Sigmoid colon (tissue), 4 donors: ENCODE measurements around the gene CARMIL3.

Experiments used
- CTCF ChIP-seq, 4 experiments: fragments of 450-650 bp in 3 of 4; fragments of 200-600 bp in 1 of 4; IDR thresholded peaks; one replicate each; pipeline ENCODE4 v1.5.1; 2016 to 2019; ENCODE audit warnings: antibody characterized with exemption in 4 of 4, mild to moderate bottlenecking in 3 of 4, moderate library complexity in 2 of 4
- EP300 ChIP-seq, 4 donors: sonication (generic); formaldehyde crosslinking; IDR thresholded peaks; one replicate each; pipeline ENCODE4 v1.6.1; 2017; ENCODE audit warnings: antibody characterized with exemption in 4 of 4
- POLR2A ChIP-seq, 2 donors: fragments of 450-650 bp; IDR thresholded peaks; one replicate each; pipeline ENCODE4 v1.6.1; 2016; ENCODE audit warnings: antibody characterized with exemption in 2 of 2, mild to moderate bottlenecking in 2 of 2, moderate library complexity in 2 of 2
- POLR2AphosphoS5 ChIP-seq, 4 donors: sonication (generic); formaldehyde crosslinking; IDR thresholded peaks; one replicate each; pipeline ENCODE4 v1.6.1; 2017; ENCODE audit warnings: antibody characterized with exemption in 4 of 4

GRCh38 chr14:24062216-24062980 lies 10.6 kb downstream of the CARMIL3 start:
- TF ChIP-seq CTCF (IDR thresholded peaks at IDR 0.05) (no peak), POLR2A (IDR thresholded peaks at IDR 0.05) (no peak), EP300 (IDR thresholded peaks at IDR 0.05) (no peak), POLR2AphosphoS5 (IDR thresholded peaks at IDR 0.05) (no peak)
